ENCODE results near the gene CCDC8. TPM values are rescaled to one million over a fixed set of nuclear protein-coding genes. Genes with fewer than 3 reads are reported as not detected.

Gene CCDC8
- total and polyA plus RNA-seq, 2 experiments from 2014 or later, result 5.6 to 16.5 TPM

DNA sequence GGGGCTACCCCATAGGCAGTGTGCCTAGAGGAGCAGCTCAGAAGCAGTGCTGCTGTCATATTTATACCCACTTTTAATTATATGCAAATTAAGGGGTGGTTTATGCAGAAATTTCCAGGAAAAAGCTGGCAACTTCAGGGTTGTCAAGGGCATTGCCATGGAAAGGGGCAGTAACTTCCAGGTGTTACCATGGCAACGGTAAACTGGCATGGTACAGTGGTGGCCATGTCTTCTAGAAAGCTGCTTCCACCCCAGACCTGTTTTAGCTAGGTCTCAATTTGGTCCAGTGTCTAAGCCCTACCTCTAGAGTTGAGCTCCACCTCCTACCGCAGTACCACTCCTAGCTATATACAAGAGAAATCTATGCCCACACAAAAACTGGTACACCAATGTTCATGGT lies 46.7 kb upstream of the CCDC8 start (continued):
- TF ChIP-seq, protein P1, sequence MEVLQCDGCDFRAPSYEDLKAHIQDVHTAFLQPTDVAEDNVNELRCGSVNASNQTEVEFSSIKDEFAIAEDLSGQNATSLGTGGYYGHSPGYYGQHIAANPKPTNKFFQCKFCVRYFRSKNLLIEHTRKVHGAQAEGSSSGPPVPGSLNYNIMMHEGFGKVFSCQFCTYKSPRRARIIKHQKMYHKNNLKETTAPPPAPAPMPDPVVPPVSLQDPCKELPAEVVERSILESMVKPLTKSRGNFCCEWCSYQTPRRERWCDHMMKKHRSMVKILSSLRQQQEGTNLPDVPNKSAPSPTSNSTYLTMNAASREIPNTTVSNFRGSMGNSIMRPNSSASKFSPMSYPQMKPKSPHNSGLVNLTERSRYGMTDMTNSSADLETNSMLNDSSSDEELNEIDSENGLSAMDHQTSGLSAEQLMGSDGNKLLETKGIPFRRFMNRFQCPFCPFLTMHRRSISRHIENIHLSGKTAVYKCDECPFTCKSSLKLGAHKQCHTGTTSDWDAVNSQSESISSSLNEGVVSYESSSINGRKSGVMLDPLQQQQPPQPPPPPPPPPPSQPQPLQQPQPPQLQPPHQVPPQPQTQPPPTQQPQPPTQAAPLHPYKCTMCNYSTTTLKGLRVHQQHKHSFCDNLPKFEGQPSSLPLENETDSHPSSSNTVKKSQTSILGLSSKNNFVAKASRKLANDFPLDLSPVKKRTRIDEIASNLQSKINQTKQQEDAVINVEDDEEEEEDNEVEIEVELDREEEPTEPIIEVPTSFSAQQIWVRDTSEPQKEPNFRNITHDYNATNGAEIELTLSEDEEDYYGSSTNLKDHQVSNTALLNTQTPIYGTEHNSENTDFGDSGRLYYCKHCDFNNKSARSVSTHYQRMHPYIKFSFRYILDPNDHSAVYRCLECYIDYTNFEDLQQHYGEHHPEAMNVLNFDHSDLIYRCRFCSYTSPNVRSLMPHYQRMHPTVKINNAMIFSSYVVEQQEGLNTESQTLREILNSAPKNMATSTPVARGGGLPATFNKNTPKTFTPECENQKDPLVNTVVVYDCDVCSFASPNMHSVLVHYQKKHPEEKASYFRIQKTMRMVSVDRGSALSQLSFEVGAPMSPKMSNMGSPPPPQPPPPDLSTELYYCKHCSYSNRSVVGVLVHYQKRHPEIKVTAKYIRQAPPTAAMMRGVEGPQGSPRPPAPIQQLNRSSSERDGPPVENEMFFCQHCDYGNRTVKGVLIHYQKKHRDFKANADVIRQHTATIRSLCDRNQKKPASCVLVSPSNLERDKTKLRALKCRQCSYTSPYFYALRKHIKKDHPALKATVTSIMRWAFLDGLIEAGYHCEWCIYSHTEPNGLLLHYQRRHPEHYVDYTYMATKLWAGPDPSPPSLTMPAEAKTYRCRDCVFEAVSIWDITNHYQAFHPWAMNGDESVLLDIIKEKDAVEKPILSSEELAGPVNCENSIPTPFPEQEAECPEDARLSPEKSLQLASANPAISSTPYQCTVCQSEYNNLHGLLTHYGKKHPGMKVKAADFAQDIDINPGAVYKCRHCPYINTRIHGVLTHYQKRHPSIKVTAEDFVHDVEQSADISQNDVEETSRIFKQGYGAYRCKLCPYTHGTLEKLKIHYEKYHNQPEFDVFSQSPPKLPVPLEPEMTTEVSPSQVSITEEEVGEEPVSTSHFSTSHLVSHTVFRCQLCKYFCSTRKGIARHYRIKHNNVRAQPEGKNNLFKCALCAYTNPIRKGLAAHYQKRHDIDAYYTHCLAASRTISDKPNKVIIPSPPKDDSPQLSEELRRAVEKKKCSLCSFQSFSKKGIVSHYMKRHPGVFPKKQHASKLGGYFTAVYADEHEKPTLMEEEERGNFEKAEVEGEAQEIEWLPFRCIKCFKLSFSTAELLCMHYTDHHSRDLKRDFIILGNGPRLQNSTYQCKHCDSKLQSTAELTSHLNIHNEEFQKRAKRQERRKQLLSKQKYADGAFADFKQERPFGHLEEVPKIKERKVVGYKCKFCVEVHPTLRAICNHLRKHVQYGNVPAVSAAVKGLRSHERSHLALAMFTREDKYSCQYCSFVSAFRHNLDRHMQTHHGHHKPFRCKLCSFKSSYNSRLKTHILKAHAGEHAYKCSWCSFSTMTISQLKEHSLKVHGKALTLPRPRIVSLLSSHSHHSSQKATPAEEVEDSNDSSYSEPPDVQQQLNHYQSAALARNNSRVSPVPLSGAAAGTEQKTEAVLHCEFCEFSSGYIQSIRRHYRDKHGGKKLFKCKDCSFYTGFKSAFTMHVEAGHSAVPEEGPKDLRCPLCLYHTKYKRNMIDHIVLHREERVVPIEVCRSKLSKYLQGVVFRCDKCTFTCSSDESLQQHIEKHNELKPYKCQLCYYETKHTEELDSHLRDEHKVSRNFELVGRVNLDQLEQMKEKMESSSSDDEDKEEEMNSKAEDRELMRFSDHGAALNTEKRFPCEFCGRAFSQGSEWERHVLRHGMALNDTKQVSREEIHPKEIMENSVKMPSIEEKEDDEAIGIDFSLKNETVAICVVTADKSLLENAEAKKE (CRISPR knock-in tag; IDR thresholded peaks at IDR 0.05), result no peak
- no peak for TF ChIP-seq ZNF114 (CRISPR knock-in tag; IDR thresholded peaks at IDR 0.05)
- TF ChIP-seq, protein P2, sequence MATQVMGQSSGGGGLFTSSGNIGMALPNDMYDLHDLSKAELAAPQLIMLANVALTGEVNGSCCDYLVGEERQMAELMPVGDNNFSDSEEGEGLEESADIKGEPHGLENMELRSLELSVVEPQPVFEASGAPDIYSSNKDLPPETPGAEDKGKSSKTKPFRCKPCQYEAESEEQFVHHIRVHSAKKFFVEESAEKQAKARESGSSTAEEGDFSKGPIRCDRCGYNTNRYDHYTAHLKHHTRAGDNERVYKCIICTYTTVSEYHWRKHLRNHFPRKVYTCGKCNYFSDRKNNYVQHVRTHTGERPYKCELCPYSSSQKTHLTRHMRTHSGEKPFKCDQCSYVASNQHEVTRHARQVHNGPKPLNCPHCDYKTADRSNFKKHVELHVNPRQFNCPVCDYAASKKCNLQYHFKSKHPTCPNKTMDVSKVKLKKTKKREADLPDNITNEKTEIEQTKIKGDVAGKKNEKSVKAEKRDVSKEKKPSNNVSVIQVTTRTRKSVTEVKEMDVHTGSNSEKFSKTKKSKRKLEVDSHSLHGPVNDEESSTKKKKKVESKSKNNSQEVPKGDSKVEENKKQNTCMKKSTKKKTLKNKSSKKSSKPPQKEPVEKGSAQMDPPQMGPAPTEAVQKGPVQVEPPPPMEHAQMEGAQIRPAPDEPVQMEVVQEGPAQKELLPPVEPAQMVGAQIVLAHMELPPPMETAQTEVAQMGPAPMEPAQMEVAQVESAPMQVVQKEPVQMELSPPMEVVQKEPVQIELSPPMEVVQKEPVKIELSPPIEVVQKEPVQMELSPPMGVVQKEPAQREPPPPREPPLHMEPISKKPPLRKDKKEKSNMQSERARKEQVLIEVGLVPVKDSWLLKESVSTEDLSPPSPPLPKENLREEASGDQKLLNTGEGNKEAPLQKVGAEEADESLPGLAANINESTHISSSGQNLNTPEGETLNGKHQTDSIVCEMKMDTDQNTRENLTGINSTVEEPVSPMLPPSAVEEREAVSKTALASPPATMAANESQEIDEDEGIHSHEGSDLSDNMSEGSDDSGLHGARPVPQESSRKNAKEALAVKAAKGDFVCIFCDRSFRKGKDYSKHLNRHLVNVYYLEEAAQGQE (IDR thresholded peaks at IDR 0.05; ENCODE audit: unreplicated experiment), result no peak
- no peak for TF ChIP-seq NANOG (IDR thresholded peaks at IDR 0.05; ENCODE audit: borderline replicate concordance)
- TF ChIP-seq ETS1 (IDR thresholded peaks at IDR 0.05), result no peak
